Common myeloid progenitor, CD34-positive (primary cell): ENCODE data around the gene DXO.

Experiments
- CTCF ChIA-PET: fragments of 350-600 bp; sonication (Branson Sonifier 250); formaldehyde crosslinking; loops from one replicate; lab custom pipeline; 2021; ENCODE audit warnings: antibody characterized with exemption; lab: Charles Lee
- POLR2A ChIA-PET: fragments of 350-600 bp; sonication (Branson Sonifier 250); formaldehyde crosslinking; loops from one replicate; lab custom pipeline; 2021; ENCODE audit warnings: antibody characterized with exemption; lab: Charles Lee
- DNase-seq, 3 donors: peaks; one replicate each; pipeline versions ENCODE4 v3.0.0 to v3.0.0-alpha.2; 2013
- H3K27ac ChIP-seq, 2 experiments: 1 replicate in 1 of 2; 2 replicates in 1 of 2; pipeline ENCODE4 v1.7.0; 2013; ENCODE audit warnings: inconsistent platforms in 2 of 2, low read length in 2 of 2, mild to moderate bottlenecking in 2 of 2, low read depth in 1 of 2, moderate library complexity in 1 of 2; ENCODE audit not compliant: severe bottlenecking in 2 of 2, insufficient read depth in 1 of 2, poor library complexity in 1 of 2
- H3K27me3 ChIP-seq, 5 experiments: replicated peaks in 2 of 5; 1 replicate in 3 of 5; 2 replicates in 2 of 5; pipeline versions ENCODE4 v1.6.1 to v1.7.0; 2013; ENCODE audit warnings: low read length in 4 of 5, mild to moderate bottlenecking in 2 of 5, moderate library complexity in 2 of 5, inconsistent platforms in 1 of 5; ENCODE audit not compliant: insufficient read depth in 5 of 5, control insufficient read depth in 4 of 5
- H3K36me3 ChIP-seq, 4 experiments: 1 replicate in 2 of 4; 2 replicates in 2 of 4; pipeline versions ENCODE4 v1.6.1 to v1.7.0; 2013; ENCODE audit warnings: low read length in 3 of 4, control low read depth in 1 of 4, mild to moderate bottlenecking in 1 of 4; ENCODE audit not compliant: control insufficient read depth in 4 of 4, insufficient read depth in 4 of 4
- H3K4me1 ChIP-seq, 4 experiments: 1 replicate in 3 of 4; 2 replicates in 1 of 4; pipeline versions ENCODE4 v1.6.1 to v1.7.1; 2013; ENCODE audit warnings: low read length in 3 of 4, mild to moderate bottlenecking in 3 of 4, control low read depth in 1 of 4, inconsistent platforms in 1 of 4, moderate library complexity in 1 of 4; ENCODE audit not compliant: control insufficient read depth in 4 of 4, insufficient read depth in 4 of 4; ENCODE audit errors: control extremely low read depth in 1 of 4
- H3K4me3 ChIP-seq, 7 experiments: 1 replicate in 4 of 7; 2 replicates in 3 of 7; pipeline versions ENCODE4 v1.5.1 to v1.7.0; 2013; ENCODE audit warnings: mild to moderate bottlenecking in 7 of 7, low read length in 6 of 7, moderate library complexity in 6 of 7, inconsistent platforms in 2 of 7, low read depth in 2 of 7, control low read depth in 1 of 7; ENCODE audit not compliant: insufficient read depth in 4 of 7, control insufficient read depth in 1 of 7; ENCODE audit errors: extremely low read depth in 1 of 7
- H3K9me3 ChIP-seq, 5 experiments: 1 replicate in 4 of 5; 2 replicates in 1 of 5; pipeline versions ENCODE4 v1.6.1 to v1.7.1; 2013; ENCODE audit warnings: low read length in 4 of 5, mild to moderate bottlenecking in 2 of 5, inconsistent platforms in 1 of 5, low read depth in 1 of 5, moderate library complexity in 1 of 5; ENCODE audit not compliant: control insufficient read depth in 4 of 5, insufficient read depth in 2 of 5; ENCODE audit errors: control extremely low read depth in 1 of 5
- WGBS: methylation state at CpG from one replicate; pipeline ENCODE4 v1.1.5; 2013; ENCODE audit not compliant: insufficient coverage; 5-methylcytosine and 5-hydroxymethylcytosine counted together

Gene DXO

GRCh38 chr6:31967926-31968320 lies 4.0 kb downstream of the DXO start:
- H3K4me1 ChIP-seq = peaks cover 3 to 20% (median 19%) of the 10 kb centered on the region in 4 experiments
- DNase-seq = no peak
- WGBS = 100% methylated on average over 2 of the region's 3 CpGs
- CTCF ChIA-PET = no interaction called here
- no peak overlapping the region for H3K27ac ChIP-seq
- H3K27me3 ChIP-seq = no peaks in the 10 kb centered on the region
- no peak overlapping the region for H3K4me3 ChIP-seq
- no peaks in the 10 kb centered on the region for H3K9me3 ChIP-seq
- H3K36me3 ChIP-seq = peaks cover 16 to 76% (median 64%) of the 10 kb centered on the region in 4 experiments
- POLR2A ChIA-PET = no interaction called here

- Histone ChIP-seq H3K36me3 (peaks cover 16 to 83% (median 68%) of the 10 kb centered on the region in 4 experiments), H3K9me3 (no peaks in the 10 kb centered on the region), H3K4me1 (peaks cover 3 to 15% (median 14%) of the 10 kb centered on the region in 4 experiments), H3K27ac (no peak overlapping the region), H3K4me3 (no peak overlapping the region), H3K27me3 (no peaks in the 10 kb centered on the region)
- WGBS = 95% methylated on average over 10 of the region's 10 CpGs
- ChIA-PET CTCF (no interaction called here), POLR2A (interaction anchor here (0.6 kb wide), 1 partner anchor 244 kb away, joined by 3 read pairs; the partner anchor contains the start of gene MPIG6B)
- DNase-seq = no peak
These were observed 4.7 kb downstream of the DXO start for GRCh38 chr6:31966997-31967925.

- Histone ChIP-seq H3K27ac (no peak overlapping the region), H3K27me3 (no peaks in the 10 kb centered on the region), H3K9me3 (no peaks in the 10 kb centered on the region), H3K4me1 (peaks cover 1 to 13% (median 12%) of the 10 kb centered on the region in 4 experiments), H3K36me3 (peaks cover 18 to 90% (median 76%) of the 10 kb centered on the region in 4 experiments), H3K4me3 (no peak overlapping the region)
- ChIA-PET CTCF (interaction anchor here (2.4 kb wide), 1 partner anchor 14 kb away, joined by 7 read pairs; no protein-coding TSS in a partner anchor), POLR2A (no interaction called here)
- 100% methylated on average over 4 of the region's 7 CpGs for WGBS
- no peak for DNase-seq
These were observed 5.4 kb downstream of the DXO start for GRCh38 chr6:31966506-31966905.

GRCh38 chr6:31965700-31966099 lies 6.2 kb downstream of the DXO start:
- POLR2A ChIA-PET = no interaction called here
- Histone ChIP-seq H3K36me3 (peaks cover 19 to 96% (median 84%) of the 10 kb centered on the region in 4 experiments), H3K4me1 (peaks cover 0 to 5% (median 4%) of the 10 kb centered on the region in 4 experiments), H3K27me3 (no peaks in the 10 kb centered on the region), H3K9me3 (no peaks in the 10 kb centered on the region), H3K4me3 (no peak overlapping the region), H3K27ac (no peak overlapping the region)
- DNase-seq = no peak
- CTCF ChIA-PET = interaction anchor here (2.4 kb wide), 1 partner anchor 14 kb away, joined by 7 read pairs; no protein-coding TSS in a partner anchor
- WGBS = 97% methylated on average over 13 of the region's 13 CpGs

GRCh38 chr6:31963921-31964320 lies 8.0 kb downstream of the DXO start:
- ChIA-PET CTCF (interaction anchor here (2.4 kb wide), 1 partner anchor 12 kb away, joined by 7 read pairs; no protein-coding TSS in a partner anchor), POLR2A (no interaction called here)
- peaks cover 4 to 9% (median 9%) of the 10 kb centered on the region in 4 experiments for H3K4me1 ChIP-seq
- H3K27me3 ChIP-seq = no peaks in the 10 kb centered on the region
- peaks cover 19 to 83% (median 73%) of the 10 kb centered on the region in 4 experiments for H3K36me3 ChIP-seq
- no peak overlapping the region for H3K4me3 ChIP-seq
- no peak overlapping the region for H3K27ac ChIP-seq
- DNase-seq = no peak
- WGBS = 95% methylated on average over 18 of the region's 19 CpGs
- H3K9me3 ChIP-seq = no peaks in the 10 kb centered on the region

- peaks cover 17 to 66% (median 57%) of the 10 kb centered on the region in 4 experiments for H3K36me3 ChIP-seq
- H3K27me3 ChIP-seq = no peaks in the 10 kb centered on the region
- no peak overlapping the region for H3K27ac ChIP-seq
- POLR2A ChIA-PET = no interaction called here
- CTCF ChIA-PET = interaction anchor here (0.6 to 6.2 kb wide), 4 partner anchors 10 to 91 kb away, joined by 3 to 37 read pairs (median 4); partner anchors contain the start of gene DXO
- no peak overlapping the region for H3K4me3 ChIP-seq
- peaks cover 13 to 20% (median 18%) of the 10 kb centered on the region in 4 experiments for H3K4me1 ChIP-seq
- H3K9me3 ChIP-seq = no peaks in the 10 kb centered on the region
- 100% methylated on average over 12 of the region's 12 CpGs for WGBS
- no peak for DNase-seq
These were observed 10.3 kb downstream of the DXO start for GRCh38 chr6:31961616-31962015.
